Pons (tissue), 1 donor: ENCODE measurements around the gene TSPAN9.

Source experiments
- DNase-seq: peaks from one replicate; pipeline ENCODE4 v3.0.0-alpha.2; 2016; ENCODE audit warnings: low spot score

The TSPAN9 gene

DNA sequence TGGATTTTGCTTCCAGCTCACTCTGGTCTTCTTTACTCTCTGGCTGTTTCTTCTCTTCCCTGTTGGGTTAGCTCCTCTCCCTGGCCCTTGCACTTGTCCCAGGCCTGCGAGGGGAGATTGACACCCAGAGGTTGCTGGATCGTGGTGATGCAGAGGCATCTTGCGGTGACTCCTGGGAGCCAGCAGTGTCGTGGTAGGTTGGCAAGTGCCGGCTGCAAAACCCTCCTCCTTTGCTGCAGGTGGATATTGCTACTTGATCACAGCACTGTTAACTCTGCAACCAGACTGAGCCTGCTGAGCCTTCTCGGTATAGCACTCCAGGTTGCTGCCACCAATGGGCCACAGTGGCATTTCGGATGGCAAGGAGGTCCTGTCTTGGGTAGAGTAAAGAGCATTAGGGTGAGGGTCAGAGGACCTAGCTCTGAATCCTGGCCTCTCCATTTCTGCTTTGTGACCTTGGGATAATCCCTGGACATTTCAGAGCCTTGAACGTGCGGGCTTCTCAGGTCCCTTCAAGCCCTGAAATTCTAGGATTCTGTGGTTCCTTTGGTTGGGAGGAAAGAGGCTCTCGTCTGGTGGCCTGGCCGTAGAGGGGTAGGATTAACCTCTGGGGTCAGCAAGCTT, 87.4 kb downstream of the TSPAN9 start:
- DNase-seq: no peak

DNA sequence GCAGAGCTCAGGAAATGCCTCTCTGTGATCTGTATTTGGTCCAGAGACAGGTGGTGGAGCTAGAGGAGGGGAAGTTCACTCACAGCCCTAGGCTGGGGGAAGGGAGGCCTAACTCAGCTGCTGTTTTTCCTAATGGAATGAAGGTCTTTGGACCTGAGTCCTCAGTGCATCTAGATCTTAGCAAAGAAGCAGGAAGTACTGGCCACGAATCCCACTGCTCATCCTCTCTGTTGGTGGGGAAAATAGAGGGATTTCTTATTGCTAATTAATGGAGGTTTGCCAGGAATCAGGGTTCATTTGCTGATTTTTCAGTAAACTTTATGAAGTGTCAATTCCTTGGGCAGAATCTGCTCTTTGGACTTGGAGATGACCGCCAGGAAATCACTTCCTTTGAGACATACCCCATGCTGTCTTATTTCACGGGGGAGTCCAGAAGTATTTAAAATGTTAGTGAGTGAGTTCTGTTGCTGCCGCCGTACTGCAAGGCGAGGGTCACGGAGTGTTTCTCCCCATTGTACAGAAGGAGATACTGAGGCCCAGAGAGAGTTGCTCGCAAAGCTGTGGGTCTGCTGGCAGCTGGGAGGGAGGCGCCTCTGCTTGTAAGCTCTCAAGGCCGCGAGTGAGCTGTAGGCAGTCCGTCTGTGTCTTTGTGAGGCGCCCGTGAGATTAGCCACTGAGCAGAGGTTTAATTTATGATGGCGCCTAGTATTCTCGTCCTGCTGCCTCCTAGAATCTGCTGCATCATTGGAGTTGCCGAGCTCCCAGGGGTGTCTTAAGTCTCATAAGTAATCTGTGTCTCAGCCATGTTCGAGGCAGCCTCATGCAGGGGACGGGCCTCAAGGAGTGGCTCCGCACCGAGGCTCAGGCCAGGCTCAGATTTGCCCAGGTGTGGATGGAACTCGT, 88.2 kb downstream of the TSPAN9 start:
- no peak for DNase-seq

DNA sequence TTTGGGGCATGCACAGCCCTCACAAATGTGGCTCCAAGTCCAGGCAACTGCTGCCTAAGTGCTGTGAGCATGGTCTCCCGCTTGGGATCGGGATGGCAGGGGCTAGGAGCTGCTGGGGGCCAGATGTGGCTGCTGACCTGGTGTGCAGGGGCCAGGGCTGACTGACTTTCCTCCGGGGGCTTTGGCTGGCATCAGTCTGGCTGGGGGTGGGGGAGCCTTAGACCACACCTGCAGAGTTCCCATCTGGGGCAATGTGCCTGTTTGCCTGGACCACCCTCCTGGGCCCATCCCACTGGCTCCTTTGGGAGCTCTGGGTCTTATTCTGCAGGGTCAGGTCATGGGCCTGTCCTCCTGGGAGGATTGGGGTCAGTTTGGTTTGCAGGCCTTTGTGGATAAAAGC, 90.5 kb downstream of the TSPAN9 start:
- no peak for DNase-seq

- no peak for DNase-seq
These were observed 91.3 kb downstream of the TSPAN9 start for GRCh38 chr12:3168223-3169221.

GRCh38 chr12:3170423-3171194, 93.4 kb downstream of the TSPAN9 start:
- no peak for DNase-seq

DNA sequence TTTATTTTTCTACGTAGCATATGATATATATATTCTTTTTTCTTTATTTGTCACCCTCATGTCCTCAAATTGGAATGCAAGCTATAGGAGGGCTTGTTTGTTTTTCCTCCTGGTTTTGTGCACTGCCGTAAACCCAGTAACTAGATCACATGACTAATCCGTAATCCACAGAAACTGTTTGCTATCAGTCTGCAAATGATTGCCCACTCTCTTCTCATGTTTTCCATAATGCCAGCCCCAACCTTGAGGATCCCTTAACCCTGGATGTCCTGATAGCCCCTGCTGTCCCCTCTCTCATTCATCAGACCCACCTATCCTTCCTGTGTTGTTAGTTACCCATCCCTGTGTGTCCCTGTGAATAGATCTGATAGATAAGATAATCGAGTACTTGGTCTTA, 94.0 kb downstream of the TSPAN9 start:
- no peak for DNase-seq

- DNase-seq: no peak
These were observed 95.2 kb downstream of the TSPAN9 start for GRCh38 chr12:3172124-3173007.

- no peak for DNase-seq
These were observed 95.9 kb downstream of the TSPAN9 start for GRCh38 chr12:3173008-3173553.

- no peak for DNase-seq
These were observed 96.7 kb downstream of the TSPAN9 start for GRCh38 chr12:3173912-3174311.

DNA sequence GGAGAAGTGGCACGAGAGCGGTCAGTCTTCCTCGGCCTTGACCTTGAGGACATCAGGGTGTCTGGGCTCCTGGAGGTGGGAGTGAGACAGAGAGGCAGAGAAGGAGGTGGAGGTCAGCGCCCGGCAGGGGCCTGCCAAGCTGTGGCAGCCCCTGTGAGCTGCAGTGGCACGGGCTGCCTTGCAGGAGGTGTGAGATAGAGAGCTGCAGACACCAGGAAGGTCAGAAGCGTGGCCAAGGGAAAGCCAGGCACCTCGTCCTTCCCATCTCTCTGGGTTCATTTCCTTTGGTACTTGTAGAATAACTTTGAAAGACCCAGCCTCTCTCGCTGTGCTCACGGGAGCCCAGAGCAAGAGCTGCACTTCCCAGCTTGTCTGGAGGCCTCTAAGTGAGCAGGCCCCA, 98.1 kb downstream of the TSPAN9 start:
- DNase-seq: no peak

- no peak for DNase-seq
These were observed 99.6 kb downstream of the TSPAN9 start for GRCh38 chr12:3176754-3177153.

DNA sequence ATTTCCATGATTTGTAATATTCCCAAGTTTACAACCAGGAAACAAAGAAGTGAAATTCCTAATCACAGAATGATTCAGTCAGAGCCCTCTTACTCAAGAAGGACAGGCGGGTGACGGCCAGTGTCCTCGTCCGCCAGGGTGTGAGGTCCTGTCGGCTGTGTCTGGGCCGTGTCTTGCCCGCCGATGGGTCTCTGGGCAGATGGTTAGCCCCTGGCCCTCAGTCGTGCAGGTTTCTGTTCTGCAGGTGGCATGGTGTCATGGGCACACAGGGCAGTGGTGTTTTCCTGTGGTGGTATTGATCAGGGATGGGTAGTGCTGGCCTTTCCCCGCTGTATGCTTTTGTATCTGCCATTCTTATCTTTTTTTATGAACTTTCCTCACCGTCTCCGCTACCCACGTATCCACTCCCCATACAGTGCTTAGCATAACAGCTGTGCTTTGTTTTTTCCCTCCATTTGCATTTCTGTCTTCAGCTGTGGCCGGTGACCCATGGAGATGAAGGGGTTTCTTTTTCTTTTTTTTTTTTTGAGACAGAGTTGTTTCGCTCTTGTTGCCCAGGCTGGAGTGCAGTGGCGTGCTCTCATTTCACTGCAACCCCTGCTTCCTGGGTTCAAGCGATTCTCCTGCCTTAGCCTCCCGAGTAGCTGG, 100.7 kb downstream of the TSPAN9 start:
- DNase-seq: no peak

DNA sequence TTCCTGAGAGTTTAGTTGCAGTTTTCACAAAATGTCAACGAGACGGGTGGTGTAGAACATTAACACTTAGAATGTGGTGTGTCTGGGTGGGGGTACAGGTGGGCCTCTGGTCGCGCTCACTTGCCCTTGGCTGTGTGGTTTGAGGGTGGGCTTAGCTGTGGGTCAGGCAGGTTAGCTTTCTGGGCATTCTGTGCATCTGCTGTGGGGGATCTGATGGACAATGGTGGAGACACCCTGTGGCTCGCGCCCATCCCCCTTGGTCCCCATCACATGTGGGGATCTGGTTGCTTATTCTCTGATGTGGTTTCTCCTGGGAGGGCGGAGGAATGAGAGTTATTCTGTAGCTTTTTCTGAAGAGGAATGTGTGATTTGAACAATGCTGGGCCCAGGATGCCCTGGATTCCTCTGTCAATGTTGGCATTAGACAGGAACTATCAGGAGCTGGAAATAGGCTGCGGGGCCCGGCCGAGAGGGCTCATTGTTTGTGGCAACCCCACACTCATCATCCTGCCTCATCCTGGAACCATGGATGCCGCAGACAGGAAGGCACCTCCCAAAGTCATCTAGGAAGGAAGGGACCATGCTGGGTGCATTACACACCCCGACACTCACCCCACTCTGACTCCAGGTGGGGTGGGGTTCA, 101.6 kb downstream of the TSPAN9 start:
- DNase-seq: no peak

DNA sequence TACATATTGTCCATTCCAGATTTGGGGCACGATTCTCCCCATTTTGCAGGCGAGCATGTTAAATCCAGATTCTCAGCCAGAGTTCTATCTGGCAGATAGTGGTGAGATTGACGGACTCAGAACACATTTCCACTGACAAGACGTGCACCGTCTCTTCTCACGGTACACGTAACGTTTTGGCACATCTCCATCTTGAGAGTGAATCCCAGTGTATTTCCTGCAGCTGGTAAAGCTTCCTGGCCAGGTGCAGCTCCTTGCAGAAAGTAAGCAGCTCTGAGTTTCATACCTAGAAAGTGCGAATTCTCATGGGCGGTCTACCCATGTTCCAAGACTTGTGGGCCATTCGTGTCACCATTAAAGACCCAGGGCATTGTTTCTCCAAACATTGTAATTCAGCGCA, 102.6 kb downstream of the TSPAN9 start:
- no peak for DNase-seq

DNA sequence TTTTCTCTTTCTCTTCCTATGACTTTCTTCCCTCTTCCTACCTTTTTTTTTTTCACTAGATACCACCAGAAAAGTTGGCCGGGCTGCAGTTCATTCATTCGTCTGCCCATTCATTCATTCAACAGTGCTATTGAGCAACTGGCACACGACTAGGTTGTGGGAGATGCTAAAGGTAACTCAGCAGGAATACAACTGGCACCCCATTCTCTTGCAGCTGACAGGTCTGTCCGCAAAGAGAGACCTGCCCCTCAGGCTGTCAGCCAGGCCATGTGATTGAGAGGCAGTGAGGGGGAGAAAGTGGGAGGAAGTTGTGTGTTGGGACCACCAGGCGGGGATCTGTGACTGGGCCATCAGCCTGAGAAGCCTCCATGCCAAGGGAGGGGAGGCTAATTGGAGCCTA, 105.2 kb downstream of the TSPAN9 start:
- no peak for DNase-seq

DNA sequence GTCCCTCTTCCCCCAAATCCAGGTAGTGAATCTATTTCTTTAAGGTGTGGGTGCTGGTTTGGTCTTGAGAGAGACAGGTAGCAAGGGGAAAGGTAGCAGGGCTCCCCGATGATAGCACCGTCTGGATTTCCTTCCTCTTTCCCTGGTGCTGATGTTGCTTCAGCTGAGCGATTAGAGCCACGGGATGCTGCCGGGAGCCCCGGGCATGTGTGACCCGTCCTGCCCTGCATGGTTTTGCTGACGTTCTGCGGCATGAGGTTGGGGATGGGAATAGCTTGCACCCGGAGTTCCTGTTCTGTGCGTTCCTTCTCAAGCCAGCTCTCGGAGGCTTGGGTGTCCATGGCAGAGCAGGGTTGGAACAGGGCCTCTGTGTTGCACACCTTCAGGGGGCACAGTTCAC, 107.3 kb downstream of the TSPAN9 start:
- DNase-seq: no peak

- DNase-seq: no peak
These were observed 108.2 kb downstream of the TSPAN9 start for GRCh38 chr12:3185260-3185870.

DNA sequence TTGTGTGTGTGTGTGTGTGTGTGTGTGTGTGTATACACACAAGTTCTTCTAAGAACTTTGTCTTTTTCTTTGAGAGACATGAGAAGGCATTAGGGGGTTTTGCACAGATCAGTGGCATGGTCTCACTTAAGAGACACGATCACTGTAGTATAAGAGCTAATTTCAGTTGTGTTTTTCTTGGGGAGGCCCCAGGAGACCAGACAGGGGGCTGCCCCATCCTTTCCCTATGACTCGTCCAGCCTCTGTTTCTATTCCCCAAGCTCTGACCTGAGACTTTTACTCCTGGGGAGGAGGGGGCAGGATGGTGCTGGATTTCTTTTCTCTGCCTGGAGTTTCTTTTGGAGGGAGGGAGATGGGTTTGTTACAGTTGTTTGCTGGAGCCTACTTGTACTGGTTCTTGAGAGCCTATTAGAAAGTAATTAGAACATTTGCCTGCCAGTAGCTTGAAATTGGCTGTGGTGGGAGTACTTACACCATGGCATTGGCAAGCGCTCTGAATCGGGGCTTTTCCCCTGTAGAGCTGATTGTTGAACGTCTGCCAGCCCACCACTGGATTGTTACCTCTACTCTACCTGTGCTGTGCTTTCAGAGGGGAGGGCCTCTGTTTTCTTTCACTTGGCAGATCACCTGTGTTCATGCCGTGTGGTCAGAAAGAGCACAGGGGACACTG, 109.5 kb downstream of the TSPAN9 start:
- DNase-seq: no peak
